HG03354 (cell line): ENCODE results near the gene MMP13.

Experiments used
- ATAC-seq: cut with Tn5 transposase; IDR thresholded peaks from one replicate; pipeline ENCODE4 v1.9.1; 2021; ENCODE audit warnings: mild to moderate bottlenecking; ENCODE audit not compliant: unreplicated experiment, poor library complexity, severe bottlenecking

Gene MMP13

GRCh38 chr11:102940714-102941588 lies 14.6 kb downstream of the MMP13 start:
- peak; percentile 84 for ATAC-seq

GRCh38 chr11:102936864-102937509 lies 18.5 kb downstream of the MMP13 start:
- ATAC-seq = no peak

- ATAC-seq = no peak
Observed at GRCh38 chr11:102935514-102935913, 20.0 kb downstream of the MMP13 start.

DNA sequence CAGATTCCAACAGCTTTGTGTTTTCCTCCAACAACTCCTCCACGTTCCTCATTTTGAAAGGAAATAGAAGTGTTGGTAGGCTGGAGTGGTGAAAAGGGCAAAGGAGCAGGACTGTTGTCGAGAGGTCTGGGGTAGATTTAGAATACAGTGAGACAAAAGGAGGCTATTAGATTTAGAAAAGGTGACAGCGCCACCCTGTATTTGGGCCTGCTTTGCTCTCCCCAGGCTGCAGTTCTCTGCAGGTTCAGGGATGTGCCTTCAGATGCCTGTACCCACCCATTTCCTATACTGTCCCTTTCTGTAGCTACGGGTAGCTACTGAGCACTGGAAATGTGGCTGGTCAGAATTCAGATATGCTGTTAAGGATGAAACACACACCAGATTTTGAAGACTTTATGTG lies 20.8 kb downstream of the MMP13 start:
- no peak for ATAC-seq

- peak; percentile 50 for ATAC-seq
Observed at GRCh38 chr11:102933627-102934026, 21.9 kb downstream of the MMP13 start.

- no peak for ATAC-seq
Observed at GRCh38 chr11:102932678-102933077, 22.9 kb downstream of the MMP13 start.

DNA sequence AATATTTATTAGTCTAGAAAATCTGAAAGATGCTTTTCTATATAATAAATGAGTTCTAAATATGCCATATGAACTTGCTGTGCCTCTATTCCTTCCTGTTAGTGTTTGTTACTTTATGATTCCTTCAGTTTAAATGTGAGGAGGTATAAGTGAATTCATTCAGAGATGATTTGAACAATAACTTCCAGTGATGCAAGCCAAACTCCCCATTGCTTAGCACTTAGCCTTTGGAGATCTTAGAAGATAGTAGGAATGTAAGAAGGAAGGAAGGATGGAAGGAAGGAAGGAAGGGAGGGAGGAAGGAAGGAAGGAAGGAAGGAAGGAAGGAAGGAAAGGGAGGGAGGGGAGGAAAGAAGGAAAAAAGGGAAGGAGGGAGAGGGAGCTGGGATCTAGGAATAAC lies 25.1 kb downstream of the MMP13 start:
- no peak for ATAC-seq

- ATAC-seq = no peak
Observed at GRCh38 chr11:102929972-102930371, 25.6 kb downstream of the MMP13 start.

- no peak for ATAC-seq
Observed at GRCh38 chr11:102929166-102929565, 26.4 kb downstream of the MMP13 start.

DNA sequence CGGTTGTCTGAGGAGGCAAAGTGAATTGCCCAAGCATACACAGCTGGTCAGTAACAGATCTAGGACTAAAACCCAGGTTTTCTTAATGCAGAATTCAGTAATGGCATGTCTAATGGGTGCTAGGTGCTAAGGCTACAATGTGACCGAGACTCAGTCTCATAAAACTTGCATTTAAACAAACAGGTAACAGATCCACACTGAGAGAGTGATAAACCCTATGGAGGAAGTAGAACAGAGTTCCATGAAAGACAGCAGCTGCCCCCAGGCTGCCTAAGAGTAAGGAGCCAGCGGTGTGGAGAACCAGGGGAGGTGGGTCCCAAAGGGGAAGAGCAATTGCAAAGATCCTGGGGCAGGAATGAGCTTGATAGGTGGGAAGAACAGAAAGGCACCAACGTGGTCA lies 27.3 kb downstream of the MMP13 start:
- no peak for ATAC-seq

GRCh38 chr11:102927624-102927990 lies 27.9 kb downstream of the MMP13 start:
- no peak for ATAC-seq

- ATAC-seq = no peak
Observed at GRCh38 chr11:102926961-102927623, 28.4 kb downstream of the MMP13 start.

- no peak for ATAC-seq
Observed at GRCh38 chr11:102926517-102926916, 29.0 kb downstream of the MMP13 start.

DNA sequence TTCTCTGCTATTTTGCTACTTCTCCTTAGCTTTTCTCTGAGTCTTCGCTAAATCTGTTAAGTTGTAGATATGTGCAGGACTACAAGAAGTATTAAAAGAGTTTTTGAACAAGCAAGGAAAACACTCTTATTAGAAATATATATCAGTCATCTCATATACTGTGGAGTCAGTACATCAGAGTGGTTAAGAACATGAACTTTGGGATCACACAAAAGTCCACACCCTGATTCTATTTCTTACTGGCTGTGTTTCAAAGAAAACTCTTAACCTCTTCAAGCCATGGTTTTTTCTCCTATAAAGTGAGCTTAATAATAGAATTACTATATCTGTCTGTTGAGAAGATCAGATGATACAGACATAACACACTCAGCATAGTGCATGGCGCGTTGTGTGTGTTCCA lies 29.5 kb downstream of the MMP13 start:
- ATAC-seq = no peak

- no peak for ATAC-seq
Observed at GRCh38 chr11:102924851-102925380, 30.6 kb downstream of the MMP13 start.

DNA sequence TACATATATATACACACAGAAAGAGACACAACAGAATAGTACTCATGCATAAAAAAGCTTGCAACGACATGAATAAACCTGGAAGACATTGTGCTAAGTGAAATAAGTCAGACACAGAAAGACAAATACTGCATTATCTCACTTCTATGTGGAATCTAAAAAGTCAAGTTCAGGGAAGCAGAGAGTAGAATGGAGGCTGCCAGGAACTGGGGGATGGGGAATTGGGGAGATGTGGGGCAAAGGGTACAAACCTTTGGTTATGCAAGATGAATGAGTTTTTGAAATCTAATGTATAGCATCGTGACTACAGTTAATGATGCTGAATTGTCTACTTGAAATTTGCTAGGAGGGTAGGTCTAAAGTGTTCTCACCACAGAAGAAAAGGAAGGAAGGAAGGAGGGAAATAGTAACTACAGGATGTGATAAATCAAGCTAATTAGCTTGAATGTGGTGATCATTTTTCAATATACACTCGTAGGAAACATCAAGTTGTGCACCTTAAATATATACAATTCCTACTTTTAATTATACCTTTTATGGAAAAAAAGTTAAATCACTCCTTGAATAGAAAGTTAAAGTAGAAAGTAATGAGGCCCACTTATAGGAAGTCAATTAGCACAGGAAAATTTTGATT lies 33.8 kb downstream of the MMP13 start:
- no peak for ATAC-seq

- peak; percentile 90 for ATAC-seq
Observed at GRCh38 chr11:102920118-102920684, 35.3 kb downstream of the MMP13 start.

DNA sequence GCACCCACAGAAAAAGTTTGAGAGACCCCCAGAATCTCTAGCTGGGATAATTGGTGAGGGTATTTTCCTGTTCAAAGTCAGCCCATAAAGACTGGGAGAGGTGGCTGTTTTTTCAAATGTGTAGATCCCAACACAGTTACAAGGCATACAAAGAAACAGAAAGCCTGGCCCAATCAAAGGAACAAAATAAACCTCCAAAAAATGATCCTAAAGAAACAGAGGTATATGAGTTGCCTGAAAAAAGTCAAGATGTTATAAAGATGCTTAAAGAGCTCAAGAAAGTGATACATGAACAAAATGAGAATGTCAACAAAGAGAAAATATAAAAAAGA lies 40.5 kb downstream of the MMP13 start:
- no peak for ATAC-seq

DNA sequence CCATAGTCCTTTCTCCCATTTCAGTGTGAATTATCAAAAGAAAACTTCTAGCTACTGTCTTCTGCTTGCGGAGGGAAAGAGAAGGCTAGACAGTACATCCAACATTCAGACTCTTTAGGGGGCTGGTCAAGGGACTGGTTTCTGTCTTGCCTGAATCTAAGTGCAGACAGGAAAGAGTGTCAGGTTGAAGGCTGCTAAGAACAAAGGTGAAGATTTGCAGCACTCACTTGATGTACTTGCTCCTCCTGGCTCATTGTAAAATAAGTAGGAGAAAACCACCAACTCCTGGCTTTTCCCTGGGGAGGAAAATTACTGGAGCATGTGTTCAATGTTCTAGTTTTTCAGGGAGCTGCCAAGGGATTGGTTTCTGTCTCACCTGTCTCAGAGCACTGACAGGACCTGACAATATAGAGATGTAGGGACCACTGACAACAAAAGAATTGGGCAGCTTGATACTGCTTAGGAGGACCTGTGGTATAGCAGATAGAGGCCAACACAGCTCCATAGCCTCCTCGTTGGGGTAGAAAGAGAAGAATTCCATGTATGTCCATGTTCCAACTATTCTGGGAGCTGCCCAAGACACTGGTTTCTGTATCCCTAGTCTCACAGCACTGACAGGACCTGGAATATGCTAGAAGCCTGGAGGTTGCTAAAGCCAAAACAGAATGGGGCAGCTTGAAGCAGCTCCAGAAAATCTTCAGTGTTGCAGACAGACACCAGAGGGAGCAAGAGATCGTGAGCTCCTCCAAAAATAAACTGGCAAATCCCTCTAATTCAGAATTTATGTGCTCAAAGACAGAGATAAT lies 41.1 kb downstream of the MMP13 start:
- ATAC-seq = peak; percentile 44
